B cell (primary cell): ENCODE data around the gene GPX7. TPM values are rescaled to one million over a fixed set of nuclear protein-coding genes. Genes with fewer than 3 reads are reported as not detected.

Source experiments
- ATAC-seq: fragments of 200-7000 bp; cut with Tn5 transposase; one replicate; pipeline ENCODE4 v1.10.0; 2021; ENCODE audit warnings: low read depth, mild to moderate bottlenecking, moderate number of reproducible peaks, moderate library complexity
- CTCF ChIA-PET: fragments of 350-600 bp; sonication (Branson Sonifier 250); formaldehyde crosslinking; loops from one replicate; lab custom pipeline; 2021; ENCODE audit warnings: antibody characterized with exemption, inconsistent platforms; lab: Charles Lee
- POLR2A ChIA-PET: fragments of 350-600 bp; sonication (Branson Sonifier 250); formaldehyde crosslinking; loops from one replicate; lab custom pipeline; 2021; ENCODE audit warnings: antibody characterized with exemption; lab: Charles Lee
- DNase-seq: peaks from one replicate; pipeline ENCODE4 v3.0.0; 2013
- H2AFZ ChIP-seq: 2 replicates; pipeline ENCODE4 v1.6.1; 2012; ENCODE audit warnings: mild to moderate bottlenecking, low read depth, low read length; ENCODE audit not compliant: insufficient read depth, poor library complexity, severe bottlenecking
- H3K27ac ChIP-seq, 2 donors: 1 replicate in 1 of 2; 2 replicates in 1 of 2; pipeline ENCODE4 v1.5.1; 2012 to 2013; ENCODE audit warnings: low read length in 2 of 2, mild to moderate bottlenecking in 2 of 2, moderate library complexity in 1 of 2
- H3K27me3 ChIP-seq, 4 experiments: fragments of 200-600 bp in 1 of 4; sonication (generic) in 1 of 4; replicated peaks in 1 of 4; 1 replicate in 2 of 4; 2 replicates in 2 of 4; pipeline versions ENCODE4 v1.6.1 to v1.7.0; 2013 to 2016; ENCODE audit warnings: low read length in 3 of 4, mild to moderate bottlenecking in 2 of 4, mixed read lengths in 1 of 4, moderate library complexity in 1 of 4; ENCODE audit not compliant: insufficient read depth in 4 of 4, control insufficient read depth in 3 of 4; ENCODE audit errors: control extremely low read depth in 1 of 4
- H3K36me3 ChIP-seq, 2 experiments: replicated peaks in 1 of 2; 1 replicate in 1 of 2; 2 replicates in 1 of 2; pipeline versions ENCODE4 v1.6.1 to v1.7.1; 2013; ENCODE audit warnings: low read length in 1 of 2; ENCODE audit not compliant: insufficient read depth in 2 of 2, control insufficient read depth in 1 of 2; ENCODE audit errors: control extremely low read depth in 1 of 2, extremely low read depth in 1 of 2
- H3K4me1 ChIP-seq, 2 donors: fragments of 200-600 bp in 1 of 2; sonication (generic) in 1 of 2; 1 replicate in 1 of 2; 2 replicates in 1 of 2; pipeline versions ENCODE4 v1.5.1 to v1.6.1; 2013 to 2017; ENCODE audit warnings: low read length in 2 of 2; ENCODE audit not compliant: control insufficient read depth in 2 of 2, insufficient read depth in 2 of 2
- H3K4me2 ChIP-seq: replicated peaks from 2 replicates; pipeline ENCODE3; 2012; ENCODE audit warnings: mild to moderate bottlenecking, low read depth, low read length; ENCODE audit not compliant: poor library complexity, severe bottlenecking
- H3K4me3 ChIP-seq, 5 experiments: fragments of 200-600 bp in 1 of 5; sonication (generic) in 1 of 5; 1 replicate in 3 of 5; 2 replicates in 2 of 5; pipeline versions ENCODE4 v1.5.1 to v1.7.0; 2011 to 2016; ENCODE audit warnings: low read length in 4 of 5, mild to moderate bottlenecking in 4 of 5, low read depth in 2 of 5, control low read depth in 1 of 5, moderate library complexity in 1 of 5; ENCODE audit not compliant: insufficient read depth in 1 of 5; ENCODE audit errors: control extremely low read depth in 1 of 5, extremely low read depth in 1 of 5
- H3K79me2 ChIP-seq: fragments of 200-600 bp; sonication (generic); one replicate; pipeline ENCODE4 v1.6.0; 2016; ENCODE audit warnings: low read length; ENCODE audit not compliant: control insufficient read depth, insufficient read depth
- H3K9ac ChIP-seq: fragments of 200-600 bp; sonication (generic); 2 replicates; pipeline ENCODE4 v1.6.1; 2017; ENCODE audit warnings: mild to moderate bottlenecking, low read length, moderate library complexity
- H3K9me3 ChIP-seq, 3 donors: one replicate each; pipeline versions ENCODE4 v1.6.1 to v1.7.1; 2013; ENCODE audit warnings: low read length in 2 of 3; ENCODE audit not compliant: control insufficient read depth in 2 of 3, insufficient read depth in 1 of 3; ENCODE audit errors: control extremely low read depth in 1 of 3
- H4K20me1 ChIP-seq: 2 replicates; pipeline ENCODE4 v1.6.0; 2012; ENCODE audit warnings: mild to moderate bottlenecking, low read length; ENCODE audit not compliant: insufficient read depth, control insufficient read depth, poor library complexity, severe bottlenecking
- H3K27ac Mint-ChIP-seq: one replicate; pipeline ENCODE4 v1.8.0; 2021; ENCODE audit warnings: mixed read lengths
- H3K27me3 Mint-ChIP-seq: one replicate; pipeline ENCODE4 v1.8.0; 2021; ENCODE audit warnings: mixed read lengths
- H3K4me1 Mint-ChIP-seq: one replicate; pipeline ENCODE4 v1.8.0; 2021; ENCODE audit warnings: mixed read lengths
- H3K4me3 Mint-ChIP-seq: one replicate; pipeline ENCODE4 v1.8.0; 2021; ENCODE audit warnings: mixed read lengths
- H3K9me3 Mint-ChIP-seq: one replicate; pipeline ENCODE4 v1.8.0; 2022; ENCODE audit warnings: mixed read lengths; ENCODE audit not compliant: insufficient read depth
- CTCF ChIP-seq: fragments of 200-600 bp; IDR thresholded peaks from one replicate; pipeline ENCODE4 v1.8.0; 2022; ENCODE audit warnings: antibody characterized with exemption, mild to moderate bottlenecking
- EZH2 ChIP-seq: IDR thresholded peaks from 2 replicates; pipeline ENCODE4 v1.6.1; 2012; ENCODE audit warnings: borderline replicate concordance, low read depth, mild to moderate bottlenecking, moderate library complexity, low read length; ENCODE audit not compliant: insufficient read depth, poor library complexity, severe bottlenecking
- WGBS: methylation state at CpG from one replicate; pipeline ENCODE4 v1.1.5; 2013; ENCODE audit warnings: missing lambda C conversion rate; ENCODE audit not compliant: insufficient coverage; 5-methylcytosine and 5-hydroxymethylcytosine counted together
- intact Hi-C: fragments of 100-400 bp; cut with micrococcal nuclease; formaldehyde crosslinking; loops from one replicate; pipeline ENCODE4 v1.10.0; 2022
- polyA plus RNA-seq: library from polyadenylated mRNA; depleted of rRNA; stranded (reverse); fragments of >200 nt; gene quantifications from 2 replicates; pipeline ENCODE4 v1.2.3, GENCODE V29; 2012
- total RNA-seq, 2 donors: library from RNA; stranded (reverse); fragments of 120-200 nt in 1 of 2; gene quantifications; 1 replicate in 1 of 2; 2 replicates in 1 of 2; pipeline versions ENCODE4 v1.2.3 to v1.2.4, GENCODE V29; 2013 to 2022

GPX7 gene
- total and polyA plus RNA-seq, 2 donors (not counting 1 experiment from before 2014, with no cell fraction given), result 21.4 to 27.6 TPM

DNA sequence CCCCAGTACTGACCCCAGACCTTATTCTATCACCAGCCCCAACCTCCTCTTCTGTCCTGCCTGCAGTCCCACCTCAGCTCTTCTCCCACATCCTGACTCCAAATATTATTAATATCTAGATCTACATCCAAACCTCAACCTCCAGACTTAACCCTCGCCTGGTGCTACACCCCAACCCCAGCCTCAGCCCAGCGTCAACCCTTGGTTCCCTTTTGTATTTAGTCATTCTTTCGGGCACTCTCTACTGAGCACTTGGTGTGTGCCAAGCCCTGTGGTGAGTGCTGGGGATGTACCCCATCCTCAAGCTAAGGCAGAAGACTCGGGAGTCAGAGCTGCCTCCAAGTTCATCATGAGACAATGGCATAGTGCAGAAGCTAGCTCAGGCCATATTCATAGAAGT lies 31.9 kb downstream of the GPX7 start:
- intact Hi-C loops, result no loop called here
- Histone ChIP-seq H3K4me2 (peak overlapping the region; percentile 84), H3K4me3 (peak overlapping the region; percentile 41 to 77 (median 70)), H4K20me1 (no peaks in the 10 kb centered on the region), H3K27ac (peak overlapping the region; percentile 70 to 99), H3K9me3 (no peaks in the 10 kb centered on the region), H3K36me3 (peaks cover 1 to 5% of the 10 kb centered on the region in 2 experiments), H3K79me2 (peaks cover 79% of the 10 kb centered on the region), H3K9ac (peak overlapping the region; percentile 74), H3K4me1 (peaks cover 83 to 91% of the 10 kb centered on the region in 2 donors), H2AFZ (peak overlapping the region; percentile 69), H3K27me3 (no peaks in the 10 kb centered on the region)
- Mint-ChIP-seq H3K27me3 (no peaks in the 10 kb centered on the region), H3K9me3 (no peaks in the 10 kb centered on the region), H3K4me1 (peaks cover 84% of the 10 kb centered on the region), H3K27ac (peak overlapping the region; percentile 99), H3K4me3 (peak overlapping the region; percentile 98)
- TF ChIP-seq CTCF (no peak), EZH2 (no peak)
- ATAC-seq, result no peak
- CTCF ChIA-PET, result interaction anchor here (0.5 to 7.3 kb wide), 13 partner anchors 11 to 81 kb away, joined by 3 to 42 read pairs (median 4); partner anchors contain the start of gene TUT4
- WGBS, result 26% methylated on average over 3 of the region's 4 CpGs
- DNase-seq, result peak; percentile 42
- POLR2A ChIA-PET, result interaction anchor here (0.7 to 4.3 kb wide), 7 partner anchors 31 to 86 kb away, joined by 3 to 82 read pairs (median 5); partner anchors contain the start of gene TUT4
